Transverse colon (tissue), 4 donors: Measurements from ENCODE around the gene WWOX. TPM values are rescaled to one million over a fixed set of nuclear protein-coding genes. Genes with fewer than 3 reads are reported as not detected.

ENCODE experiments used
- DNase-seq: peaks from one replicate; pipeline ENCODE4 v3.0.0-alpha.2; 2019
- H3K27ac ChIP-seq, 4 donors: fragments of 200-600 bp; sonication (generic); 2 replicates each; pipeline ENCODE4 v1.5.1; 2016 to 2018; ENCODE audit warnings: inconsistent platforms in 4 of 4
- H3K27me3 ChIP-seq: fragments of 200-600 bp; sonication (generic); 2 replicates; pipeline ENCODE4 v1.5.1; 2017; ENCODE audit warnings: inconsistent platforms
- H3K36me3 ChIP-seq, 4 donors: fragments of 200-600 bp; sonication (generic); 2 replicates each; pipeline ENCODE4 v1.5.1; 2017 to 2019; ENCODE audit warnings: inconsistent platforms in 4 of 4
- H3K4me1 ChIP-seq, 4 donors: fragments of 200-600 bp; sonication (generic); 2 replicates each; pipeline ENCODE4 v1.5.1; 2017 to 2020; ENCODE audit warnings: inconsistent platforms in 4 of 4
- H3K4me3 ChIP-seq, 4 donors: fragments of 200-600 bp; sonication (generic); 1 replicate in 1 of 4; 2 replicates in 3 of 4; pipeline versions ENCODE4 v1.5.1 to v1.6.1; 2017 to 2019; ENCODE audit warnings: inconsistent platforms in 4 of 4
- H3K9me3 ChIP-seq, 2 donors: fragments of 200-600 bp; sonication (generic); 2 replicates each; pipeline ENCODE4 v1.5.1; 2017 to 2019; ENCODE audit warnings: inconsistent platforms in 2 of 2
- EP300 ChIP-seq: sonication (generic); formaldehyde crosslinking; IDR thresholded peaks from one replicate; pipeline ENCODE4 v1.6.1; 2017; ENCODE audit warnings: antibody characterized with exemption, low read depth
- POLR2A ChIP-seq: fragments of 450-650 bp; IDR thresholded peaks from one replicate; pipeline ENCODE4 v1.6.1; 2016; ENCODE audit warnings: antibody characterized with exemption, mild to moderate bottlenecking, moderate library complexity
- POLR2AphosphoS5 ChIP-seq, 3 donors: sonication (generic); formaldehyde crosslinking; IDR thresholded peaks; one replicate each; pipeline ENCODE4 v1.6.1; 2016; ENCODE audit warnings: antibody characterized with exemption in 3 of 3
- WGBS, 2 donors: methylation state at CpG; one replicate each; pipeline ENCODE4 v1.1.5; 2018; ENCODE audit warnings: low coverage in 1 of 2; 5-methylcytosine and 5-hydroxymethylcytosine counted together
- in situ Hi-C, 4 donors: fragments of 200-750 bp; cut with MboI; loops; one replicate each; pipeline versions ENCODE4 v1.15.0 to v1.15.1; 2017; ENCODE audit warnings: low sequenced_read_pairs in 3 of 4, low pct_ligation_motif_present in 1 of 4, low pct_unique_long_range_greater_than_20kb in 1 of 4
- intact Hi-C: fragments of 100-400 bp; cut with DNase I; formaldehyde crosslinking; loops from one replicate; pipeline ENCODE4 v1.15.1; 2023; ENCODE audit warnings: low total_unique reads
- total RNA-seq, 4 donors: library from RNA; depleted of rRNA; stranded (reverse); fragments of >200 nt; gene quantifications; one replicate each; pipeline ENCODE4 v1.1.0, GENCODE V29; 2016
- TF ChIP-seq, protein P1 (sequence below), 5 experiments: fragments of 200-600 bp in 3 of 5; fragments of 450-650 bp in 2 of 5; sonication (generic) in 3 of 5; IDR thresholded peaks; 1 replicate in 2 of 5; 2 replicates in 3 of 5; pipeline ENCODE4 v1.5.1; 2016 to 2017; ENCODE audit warnings: antibody characterized with exemption in 5 of 5, inconsistent platforms in 3 of 5, mild to moderate bottlenecking in 2 of 5, moderate library complexity in 1 of 5

WWOX gene
- total RNA-seq, 4 donors from 2014 or later: 11.2 to 53.8 (median 24.8) TPM

DNA sequence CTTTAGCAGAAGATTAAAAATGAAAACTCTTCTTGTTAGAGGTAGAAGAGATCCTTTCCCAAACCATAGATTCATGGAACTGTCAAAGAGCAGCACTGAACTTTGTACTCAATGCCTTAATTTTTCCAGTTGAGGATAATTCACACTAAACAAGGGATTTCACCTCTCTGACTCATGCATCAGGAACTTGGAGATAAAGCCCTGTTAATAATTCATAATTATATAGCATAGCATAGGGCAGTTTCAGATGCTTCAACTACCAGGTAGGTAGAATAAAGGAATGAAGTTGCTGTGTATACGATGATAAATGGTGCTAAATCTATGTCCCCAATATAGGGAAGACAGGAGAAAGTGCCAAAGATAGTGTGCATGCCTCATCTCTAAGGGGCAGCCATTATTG, 1050.7 kb downstream of the WWOX start:
- TF ChIP-seq, protein P1, sequence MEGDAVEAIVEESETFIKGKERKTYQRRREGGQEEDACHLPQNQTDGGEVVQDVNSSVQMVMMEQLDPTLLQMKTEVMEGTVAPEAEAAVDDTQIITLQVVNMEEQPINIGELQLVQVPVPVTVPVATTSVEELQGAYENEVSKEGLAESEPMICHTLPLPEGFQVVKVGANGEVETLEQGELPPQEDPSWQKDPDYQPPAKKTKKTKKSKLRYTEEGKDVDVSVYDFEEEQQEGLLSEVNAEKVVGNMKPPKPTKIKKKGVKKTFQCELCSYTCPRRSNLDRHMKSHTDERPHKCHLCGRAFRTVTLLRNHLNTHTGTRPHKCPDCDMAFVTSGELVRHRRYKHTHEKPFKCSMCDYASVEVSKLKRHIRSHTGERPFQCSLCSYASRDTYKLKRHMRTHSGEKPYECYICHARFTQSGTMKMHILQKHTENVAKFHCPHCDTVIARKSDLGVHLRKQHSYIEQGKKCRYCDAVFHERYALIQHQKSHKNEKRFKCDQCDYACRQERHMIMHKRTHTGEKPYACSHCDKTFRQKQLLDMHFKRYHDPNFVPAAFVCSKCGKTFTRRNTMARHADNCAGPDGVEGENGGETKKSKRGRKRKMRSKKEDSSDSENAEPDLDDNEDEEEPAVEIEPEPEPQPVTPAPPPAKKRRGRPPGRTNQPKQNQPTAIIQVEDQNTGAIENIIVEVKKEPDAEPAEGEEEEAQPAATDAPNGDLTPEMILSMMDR (IDR thresholded peaks at IDR 0.05): no peak
- TF ChIP-seq EP300: no peak
- Histone ChIP-seq H3K9me3 (no peaks in the 10 kb centered on the region), H3K27ac (no peak overlapping the region), H3K27me3 (no peaks in the 10 kb centered on the region), H3K4me1 (peaks cover 0 to 4% (median 0%) of the 10 kb centered on the region in 4 donors), H3K4me3 (no peak overlapping the region), H3K36me3 (no peaks in the 10 kb centered on the region)
- DNase-seq: no peak
- in situ Hi-C loops (no loop called here), intact Hi-C loops (no loop called here)
- 71 to 83% methylated on average over 1 of the region's 1 CpG for WGBS, 2 donors

DNA sequence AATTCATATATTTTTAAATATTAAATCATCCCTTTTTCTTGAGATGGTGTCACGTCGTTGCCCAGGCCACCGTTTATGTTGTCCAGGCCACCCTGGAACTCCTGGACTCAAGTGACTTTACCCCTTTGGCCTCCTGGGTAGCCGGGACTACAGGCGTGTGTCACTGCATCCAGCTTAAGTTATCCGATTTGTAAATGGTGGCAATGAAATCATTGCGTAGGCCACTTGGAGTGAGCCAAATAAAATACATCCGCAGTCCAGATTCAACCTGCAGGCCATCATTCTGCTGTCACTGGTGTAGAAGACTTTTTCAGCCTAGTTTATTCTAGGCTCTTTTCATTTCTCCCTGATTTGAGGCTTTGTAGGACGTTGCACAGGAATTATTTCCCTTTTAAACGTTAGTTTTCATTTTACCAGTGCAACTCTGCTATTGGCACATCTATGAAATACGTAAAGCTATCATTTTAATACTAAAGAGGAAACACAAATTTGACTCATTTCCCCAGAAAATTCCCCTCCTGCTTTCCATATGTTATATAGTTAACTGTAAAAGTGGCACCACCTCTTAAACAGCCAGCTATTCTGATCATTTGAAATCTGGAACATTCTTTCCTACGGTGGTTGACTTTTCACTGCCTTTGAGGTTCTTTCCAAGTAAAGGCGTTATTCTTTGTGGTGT, 1051.3 kb downstream of the WWOX start:
- no peaks in the 10 kb centered on the region for H3K27me3 ChIP-seq
- no peak for TF ChIP-seq POLR2A
- TF ChIP-seq, protein P1 (IDR thresholded peaks at IDR 0.05): no peak
- no peak for TF ChIP-seq EP300
- no peak for TF ChIP-seq POLR2AphosphoS5 (IDR thresholded peaks at IDR 0.05)
- no peak overlapping the region for H3K27ac ChIP-seq
- peaks cover 0 to 4% (median 0%) of the 10 kb centered on the region in 4 donors for H3K4me1 ChIP-seq
- no peaks in the 10 kb centered on the region for H3K9me3 ChIP-seq
- no peak overlapping the region for H3K4me3 ChIP-seq
- no peaks in the 10 kb centered on the region for H3K36me3 ChIP-seq
- no peak for DNase-seq
- intact Hi-C loops (no loop called here), in situ Hi-C loops (no loop called here)
- 78 to 83% methylated on average over 6 to 13 of the region's 13 CpGs for WGBS, 2 donors

DNA sequence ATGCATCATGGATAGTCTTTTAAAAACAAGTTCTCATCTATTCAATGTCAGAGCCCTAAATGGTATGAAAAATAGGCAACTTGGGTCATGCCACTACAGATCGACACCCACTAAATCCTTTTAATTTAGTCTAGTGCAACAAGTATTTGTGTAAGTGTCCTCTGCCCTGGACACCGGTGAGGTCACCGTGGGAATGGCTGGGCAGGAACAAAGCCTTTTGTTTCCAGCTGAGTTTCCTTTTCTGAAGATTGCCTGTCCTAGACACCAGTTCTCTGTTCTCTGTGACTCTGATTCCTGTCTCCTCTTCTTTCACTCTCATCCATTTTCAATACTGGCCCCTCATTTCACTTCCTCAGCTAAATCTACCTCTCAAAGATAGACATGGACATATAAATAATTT, 1054.6 kb downstream of the WWOX start:
- H3K9me3 ChIP-seq: no peaks in the 10 kb centered on the region
- TF ChIP-seq, protein P1 (IDR thresholded peaks at IDR 0.05): no peak
- TF ChIP-seq POLR2AphosphoS5 (IDR thresholded peaks at IDR 0.05) (no peak), POLR2A (no peak), EP300 (no peak)
- H3K27ac ChIP-seq: no peak overlapping the region
- no peaks in the 10 kb centered on the region for H3K4me1 ChIP-seq
- WGBS, 2 donors: 65 to 70% methylated on average over 3 of the region's 3 CpGs
- DNase-seq: no peak
- no peaks in the 10 kb centered on the region for H3K27me3 ChIP-seq
- H3K4me3 ChIP-seq: no peak overlapping the region
- intact Hi-C loops (no loop called here), in situ Hi-C loops (no loop called here)
- H3K36me3 ChIP-seq: no peaks in the 10 kb centered on the region

DNA sequence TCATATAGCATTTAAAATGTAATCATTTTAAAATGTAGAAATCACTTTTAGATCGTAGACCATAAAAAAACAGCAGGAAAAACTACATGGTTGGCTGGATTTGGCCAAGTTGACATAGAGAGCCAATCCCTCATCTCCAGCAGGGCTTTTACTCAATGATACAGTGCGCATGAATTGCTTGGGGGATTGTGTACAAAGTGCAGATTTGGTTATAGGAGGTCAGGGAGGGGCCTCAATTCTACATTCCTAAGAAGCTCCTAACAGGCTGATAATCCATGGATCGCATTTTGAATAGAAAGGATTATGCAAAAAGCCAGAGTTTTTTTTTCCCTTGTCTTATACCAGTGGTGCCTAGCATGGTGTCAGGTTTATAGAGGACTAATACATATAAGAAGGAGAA, 1056.0 kb downstream of the WWOX start:
- TF ChIP-seq, protein P1 (IDR thresholded peaks at IDR 0.05): no peak
- no peak for TF ChIP-seq EP300
- no peak for TF ChIP-seq POLR2A
- Histone ChIP-seq H3K4me3 (no peak overlapping the region), H3K27me3 (no peaks in the 10 kb centered on the region), H3K9me3 (no peaks in the 10 kb centered on the region), H3K4me1 (no peaks in the 10 kb centered on the region), H3K27ac (no peak overlapping the region), H3K36me3 (no peaks in the 10 kb centered on the region)
- in situ Hi-C loops (no loop called here), intact Hi-C loops (no loop called here)
- DNase-seq: no peak
- 90 to 96% methylated on average over 3 of the region's 3 CpGs for WGBS, 2 donors
